HG03521 (cell line): ENCODE results near the gene ATAD2B.
"Not testable (repeated sequence)": the region's sequence is repeated elsewhere in the genome, so short reads cannot be mapped to it uniquely, and the experiment has no call there.

Experiments
- ATAC-seq: cut with Tn5 transposase; IDR thresholded peaks from one replicate; pipeline ENCODE4 v1.9.1; 2021; ENCODE audit warnings: mild to moderate bottlenecking, moderate library complexity; ENCODE audit not compliant: unreplicated experiment

Gene ATAD2B

DNA sequence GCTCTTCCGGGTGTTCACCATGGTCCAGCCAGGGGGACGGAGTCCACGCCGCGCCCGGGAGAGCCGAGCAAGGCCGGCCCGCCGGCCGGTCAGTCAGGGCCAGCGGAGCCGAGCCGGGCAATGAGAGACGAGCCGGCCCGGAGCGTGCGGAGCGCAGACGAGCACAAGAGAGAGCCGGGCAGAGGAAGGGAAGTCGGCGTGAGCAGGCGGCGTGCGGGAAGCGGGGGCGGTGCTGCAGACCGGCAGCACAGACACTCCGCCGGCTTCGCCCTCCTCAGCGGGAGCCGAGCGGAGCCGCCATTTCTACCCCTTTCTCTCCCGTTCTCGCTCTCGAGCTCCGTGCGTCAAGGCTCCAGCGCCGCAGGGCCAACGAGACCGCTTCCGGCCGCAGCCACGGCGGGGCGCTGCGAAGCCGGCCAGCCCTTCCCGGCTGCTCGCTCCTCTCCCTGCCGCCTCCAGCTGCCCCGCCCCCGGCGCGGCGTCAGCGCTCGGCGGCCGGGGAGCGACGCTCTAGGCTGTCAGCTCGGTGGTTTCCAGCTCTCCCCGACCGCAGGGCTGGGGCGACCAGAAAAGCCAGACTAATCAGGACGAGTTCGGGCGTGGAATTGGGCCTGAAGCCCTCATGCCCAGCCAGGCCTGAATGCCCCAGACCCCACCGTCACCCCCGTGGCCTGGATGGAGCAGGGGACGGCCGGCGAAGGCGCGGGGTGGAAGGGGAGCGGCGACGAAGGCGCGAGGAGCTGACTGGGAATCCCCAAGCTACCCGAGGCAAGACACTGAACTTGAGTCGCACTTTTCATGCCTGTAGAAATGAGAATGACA is at the start of gene ATAD2B:
Gene ATAD2B (minus strand): TSS at position 374 of the 822 bp plus-strand sequence. CDS start 353 bp downstream, at position 21.
- ATAC-seq: peak; percentile 81

DNA sequence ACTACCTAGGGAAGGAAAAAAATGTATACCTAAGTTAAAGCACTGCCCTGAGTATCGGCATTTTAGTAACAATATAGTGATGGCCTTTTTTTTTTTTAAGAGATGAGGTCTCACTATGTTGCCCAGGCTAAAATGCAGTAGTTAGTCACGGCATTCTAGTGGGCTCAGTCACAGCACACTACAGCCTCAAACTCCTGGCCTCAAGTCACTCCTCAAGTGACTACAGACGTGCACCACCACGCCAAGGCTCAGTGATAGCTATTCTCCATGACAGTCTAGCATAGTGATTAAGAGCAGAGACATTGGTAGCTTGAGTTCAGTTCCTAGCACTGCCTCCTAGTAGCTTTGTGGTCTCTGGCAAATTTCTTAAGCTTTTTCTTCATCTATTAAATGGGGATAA is 40.9 kb upstream of the ATAD2B start:
- ATAC-seq: no peak

DNA sequence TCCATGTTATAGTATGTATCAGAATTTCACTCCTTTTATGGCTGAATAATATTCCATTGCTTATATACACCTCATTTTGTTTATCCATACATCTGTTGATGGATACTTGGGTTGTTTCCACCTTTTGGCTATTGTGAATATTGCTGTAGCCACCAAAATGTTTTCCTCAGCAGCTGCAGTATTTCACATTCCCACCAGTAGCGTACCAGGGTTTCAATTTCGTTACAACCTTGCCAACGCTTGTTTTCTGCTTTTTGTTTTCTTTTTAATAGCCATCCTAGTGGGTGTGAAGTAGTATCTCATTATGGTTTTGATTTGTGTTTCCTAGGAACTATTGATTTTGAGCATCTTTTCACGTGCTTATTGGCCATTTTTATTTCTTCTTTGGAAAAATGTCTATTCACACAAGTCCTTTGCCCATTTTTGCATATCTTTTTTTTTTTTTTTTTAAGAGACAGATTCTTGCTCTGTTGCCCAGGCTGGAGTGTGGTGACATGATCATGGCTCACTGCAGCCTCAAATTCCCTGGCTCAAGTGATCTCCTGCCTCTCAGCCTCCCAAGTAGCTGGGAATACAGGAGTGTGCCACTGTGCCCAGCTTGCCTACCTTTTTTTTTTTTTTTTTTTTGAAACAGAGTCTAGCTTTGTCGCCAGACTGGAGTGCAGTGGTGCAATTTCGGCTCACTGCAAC is 27.5 kb upstream of the ATAD2B start:
- ATAC-seq: no peak

DNA sequence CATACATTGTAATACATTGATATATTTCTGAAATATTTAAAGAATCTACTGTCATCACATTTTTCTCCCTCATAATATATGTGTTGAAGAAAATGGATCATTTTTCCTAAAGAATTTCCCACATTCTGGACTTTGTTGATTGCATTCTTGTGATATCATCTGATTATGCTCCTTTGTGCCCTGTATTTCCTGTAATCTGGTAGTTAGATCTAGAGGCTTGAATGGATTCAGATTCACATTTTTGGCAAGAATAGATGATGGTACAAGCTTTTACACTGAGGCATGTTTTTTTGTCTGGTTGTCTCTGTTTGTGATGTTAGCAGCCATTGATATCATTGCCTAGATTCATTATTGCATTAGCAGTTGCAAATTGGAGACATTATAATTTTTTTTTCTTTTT is 26.7 kb upstream of the ATAD2B start:
- no peak for ATAC-seq

DNA sequence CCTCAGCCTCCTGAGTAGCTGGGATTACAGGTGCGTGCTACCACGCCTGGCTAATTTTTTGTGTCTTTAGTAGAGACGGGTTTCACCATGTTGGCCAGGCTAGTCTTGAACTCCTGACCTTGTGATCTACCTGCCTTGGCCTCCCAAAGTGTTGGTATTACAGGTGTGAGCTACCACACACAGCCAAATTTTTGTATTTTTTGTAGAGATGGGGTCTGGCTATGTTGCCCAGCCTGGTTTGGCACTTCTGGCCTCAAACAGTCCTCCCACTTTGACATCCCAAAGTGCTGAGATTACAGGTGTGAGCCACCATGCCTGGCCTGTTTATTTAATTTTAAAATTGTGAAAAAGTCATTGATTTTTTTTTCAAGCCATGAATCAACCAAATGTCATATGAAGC is 25.6 kb upstream of the ATAD2B start:
- not testable (repeated sequence) for ATAC-seq

DNA sequence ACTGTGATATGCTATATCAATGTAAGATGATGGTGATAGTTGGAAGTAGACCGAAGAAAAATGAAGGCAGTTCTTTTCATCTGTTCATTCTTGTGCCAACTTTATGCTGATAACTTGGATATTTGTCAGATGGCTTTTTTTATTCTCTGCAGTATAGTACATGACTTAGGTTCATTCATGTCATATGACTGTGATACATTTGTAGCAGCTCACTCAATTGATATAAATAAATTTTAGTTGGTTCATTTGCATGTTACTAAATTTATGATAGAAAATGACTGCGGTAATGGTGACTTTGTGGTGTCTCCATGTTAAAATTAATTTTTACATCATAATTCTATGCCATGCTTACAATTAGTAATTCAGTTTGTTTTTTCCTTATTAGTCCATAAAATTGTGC is 20.4 kb upstream of the ATAD2B start:
- ATAC-seq: no peak

DNA sequence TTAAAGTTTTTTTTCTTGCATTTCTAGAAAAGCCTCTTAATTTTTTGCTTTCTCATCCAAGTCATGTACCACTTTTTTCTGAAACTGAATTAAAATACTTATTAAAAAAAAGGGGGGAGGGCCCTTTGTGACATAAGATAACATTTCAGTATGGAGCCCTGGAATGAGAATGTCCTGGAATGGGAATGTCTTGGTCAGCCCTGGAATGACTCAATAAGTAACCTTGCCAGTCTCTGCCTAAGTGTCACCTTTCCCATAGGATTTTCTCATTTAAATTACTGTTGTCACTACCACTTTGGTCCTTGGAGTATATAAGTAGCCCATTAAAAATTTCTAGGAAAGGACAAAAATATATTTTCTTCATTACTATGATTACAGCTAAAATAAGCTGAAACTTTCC is 18.1 kb upstream of the ATAD2B start:
- ATAC-seq: no peak

DNA sequence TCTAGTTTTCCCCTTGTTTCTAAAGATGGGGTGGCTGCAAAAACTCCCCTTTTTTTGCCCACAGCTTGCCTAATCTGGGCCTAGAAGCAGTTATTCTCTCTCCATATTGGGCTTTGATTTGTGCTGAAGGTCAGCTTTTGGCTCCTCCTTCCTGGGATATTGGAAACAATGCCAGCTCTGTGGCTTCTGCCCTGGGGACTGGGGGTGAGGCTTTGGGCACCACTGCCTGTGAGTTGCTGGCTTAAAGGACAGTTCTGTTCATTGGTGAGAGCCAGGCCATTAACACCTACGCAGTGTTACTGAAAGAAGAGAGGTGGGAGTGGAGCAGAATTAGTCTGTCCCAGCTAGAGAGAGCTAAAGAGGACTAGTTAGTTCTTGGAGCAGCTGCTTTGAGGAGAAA is 17.6 kb upstream of the ATAD2B start:
- ATAC-seq: no peak

DNA sequence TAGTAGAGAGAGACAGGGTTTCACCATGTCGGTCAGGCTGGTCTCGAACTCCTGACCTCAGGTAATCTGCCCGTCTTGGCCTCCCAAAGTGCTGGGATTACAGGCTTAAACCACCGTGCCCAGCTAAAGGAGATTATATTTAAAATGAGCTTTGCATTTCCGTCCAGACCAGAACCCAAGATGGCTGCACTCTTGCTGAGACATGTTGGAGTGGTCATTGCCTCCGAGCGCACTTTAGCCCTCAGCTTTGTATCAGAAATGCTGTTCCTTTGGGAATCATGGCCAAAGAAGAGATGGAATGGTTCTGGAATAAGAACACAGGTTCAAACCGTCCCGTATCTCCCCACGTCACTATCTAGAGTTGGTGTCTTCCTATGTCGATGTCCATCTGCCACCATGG is 16.7 kb upstream of the ATAD2B start:
- no peak for ATAC-seq

DNA sequence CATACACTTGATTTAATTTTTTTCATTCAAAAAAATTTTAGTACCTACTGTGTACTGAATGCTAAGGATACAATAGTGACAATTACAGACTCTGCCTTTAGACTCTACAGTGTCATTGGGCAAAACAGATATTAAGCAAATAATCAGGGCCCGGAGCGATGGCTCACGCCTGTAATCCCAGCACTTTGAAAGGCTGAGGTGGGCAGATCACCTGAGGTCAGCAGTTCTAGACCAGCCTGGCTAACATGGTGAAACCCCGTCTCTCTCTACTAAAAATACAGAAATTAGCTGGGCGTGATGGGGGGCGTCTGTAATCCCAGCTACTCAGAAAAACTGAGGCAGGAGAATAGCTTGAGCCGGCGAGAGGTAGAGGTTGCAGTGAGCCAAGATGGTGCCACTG is 14.7 kb upstream of the ATAD2B start:
- ATAC-seq: no peak

DNA sequence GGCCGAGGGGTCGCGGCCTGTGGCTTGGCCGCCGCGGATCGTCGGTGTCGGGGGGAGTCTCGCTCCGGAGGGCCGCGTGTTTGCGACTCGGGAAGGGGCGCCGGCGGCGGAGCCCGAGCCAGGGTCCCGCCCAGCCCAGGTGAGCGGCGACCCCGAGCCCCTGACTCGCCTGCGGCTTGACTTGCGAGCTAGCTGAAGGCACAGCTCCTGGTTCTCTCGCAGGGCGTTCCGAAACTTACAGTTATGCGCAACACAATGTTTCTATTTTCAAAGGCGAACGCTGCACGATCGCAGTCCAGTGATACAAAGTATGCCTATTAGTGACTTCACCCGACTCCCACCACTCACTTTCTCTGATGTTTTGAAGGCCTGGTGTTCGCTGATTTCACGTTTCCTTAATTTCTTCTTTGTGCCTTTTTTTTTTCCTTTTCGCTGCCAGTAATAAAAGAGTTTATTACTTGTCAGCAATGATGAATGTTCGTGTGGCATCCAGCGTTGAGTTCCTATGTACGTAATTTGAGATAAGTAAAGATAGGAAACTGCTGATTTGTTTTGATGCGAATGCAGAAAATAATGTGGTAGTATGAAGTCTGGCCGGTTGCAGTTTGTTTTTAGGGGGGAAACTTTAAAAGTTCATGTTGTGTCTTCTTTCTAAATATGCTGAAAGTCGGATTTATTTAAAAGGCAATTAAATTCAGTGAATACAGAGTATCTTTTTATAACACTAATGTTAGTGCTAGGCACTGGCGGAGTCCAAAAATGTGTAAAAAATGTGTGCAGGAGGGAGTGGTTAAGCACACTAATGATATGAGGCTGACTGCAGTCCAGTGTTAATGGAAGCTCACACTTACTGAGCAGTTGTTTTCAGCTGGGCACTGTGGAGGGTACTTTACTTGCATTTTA is 14.0 kb upstream of the ATAD2B start:
- peak; percentile 50 for ATAC-seq

DNA sequence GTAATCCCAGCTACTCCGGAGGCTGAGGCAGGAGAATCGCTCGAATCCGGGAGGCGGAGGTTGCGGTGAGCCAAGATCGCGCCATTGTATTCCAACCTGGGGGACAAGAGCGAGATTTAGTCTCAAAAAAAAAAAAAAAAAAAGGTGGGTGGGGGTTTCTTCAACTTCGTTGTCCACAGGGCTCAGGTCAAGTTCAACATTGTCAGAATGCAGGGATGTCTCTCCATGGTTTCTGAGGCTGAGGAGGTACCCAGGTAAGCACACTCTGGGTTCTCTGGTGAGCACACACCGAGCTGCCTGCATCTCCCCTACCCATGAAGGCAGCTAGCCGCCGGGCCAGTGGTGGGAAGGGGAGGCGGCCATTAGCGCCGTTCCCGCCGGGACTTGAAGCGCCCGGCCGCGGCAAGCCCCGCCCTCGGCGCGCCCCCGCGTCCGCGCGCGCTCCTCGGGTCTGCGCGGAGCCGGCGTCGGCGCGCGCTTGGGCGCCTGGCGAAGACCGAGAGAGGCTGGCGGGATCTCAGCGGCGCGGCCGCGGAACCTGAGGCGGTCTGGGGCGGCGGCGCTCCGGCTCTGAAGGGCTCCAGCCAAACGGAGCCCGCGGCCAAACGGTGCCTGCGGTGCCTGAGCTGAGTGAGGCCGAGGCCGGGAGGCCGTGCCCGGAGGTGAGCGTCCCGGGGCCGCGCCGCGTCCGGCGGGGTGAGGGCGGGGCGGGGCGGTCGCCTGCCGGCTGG is 13.2 kb upstream of the ATAD2B start, which contains the start of gene UBXN2A:
Gene UBXN2A (plus strand): TSS at position 477 of the 731 bp plus-strand sequence. CDS start 17,852 bp downstream, outside the sequence.
- ATAC-seq: peak; percentile 76

DNA sequence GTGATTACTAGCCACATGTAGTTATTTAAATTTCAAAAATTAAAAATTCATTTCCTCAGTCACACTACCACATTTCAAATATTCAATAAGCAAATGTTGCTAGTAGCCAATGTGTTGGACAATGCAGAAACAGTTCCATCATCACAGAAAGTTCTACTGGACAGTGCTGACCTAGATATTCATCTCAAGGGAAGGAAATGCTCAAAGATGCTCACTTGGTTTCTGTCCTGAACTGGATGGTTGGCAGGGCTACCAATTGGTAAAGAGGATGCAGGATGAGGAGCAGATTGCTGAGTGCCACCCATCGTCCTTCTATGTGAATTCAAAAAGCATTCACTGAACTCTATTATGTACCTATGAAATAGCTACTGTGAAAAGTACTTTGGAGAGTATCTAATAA is 7.3 kb upstream of the ATAD2B start:
- ATAC-seq: no peak

DNA sequence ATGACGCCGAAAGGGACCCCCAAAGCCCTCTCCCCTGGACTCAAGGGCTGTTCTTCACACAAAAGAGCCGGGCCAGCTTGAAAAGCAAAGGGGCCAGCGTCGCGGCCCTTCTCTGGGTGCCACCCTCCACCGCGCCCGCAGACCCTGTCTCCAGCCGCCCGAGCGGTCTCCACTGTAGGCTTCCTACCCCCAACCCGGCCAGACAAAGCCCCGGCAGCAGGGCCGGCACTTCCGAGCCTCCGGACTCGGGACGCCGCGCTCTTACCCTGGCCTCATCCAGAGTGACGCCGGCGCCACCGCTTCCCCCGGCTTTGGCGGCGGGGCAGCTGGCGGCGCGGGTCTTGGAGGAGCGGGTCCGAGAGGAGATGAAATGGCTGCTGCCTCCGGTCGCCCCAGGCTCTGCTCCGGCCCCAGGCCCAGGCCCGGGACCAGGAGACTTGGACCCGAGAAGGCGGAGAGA is 603 bp downstream of the ATAD2B start:
- peak; percentile 14 for ATAC-seq

DNA sequence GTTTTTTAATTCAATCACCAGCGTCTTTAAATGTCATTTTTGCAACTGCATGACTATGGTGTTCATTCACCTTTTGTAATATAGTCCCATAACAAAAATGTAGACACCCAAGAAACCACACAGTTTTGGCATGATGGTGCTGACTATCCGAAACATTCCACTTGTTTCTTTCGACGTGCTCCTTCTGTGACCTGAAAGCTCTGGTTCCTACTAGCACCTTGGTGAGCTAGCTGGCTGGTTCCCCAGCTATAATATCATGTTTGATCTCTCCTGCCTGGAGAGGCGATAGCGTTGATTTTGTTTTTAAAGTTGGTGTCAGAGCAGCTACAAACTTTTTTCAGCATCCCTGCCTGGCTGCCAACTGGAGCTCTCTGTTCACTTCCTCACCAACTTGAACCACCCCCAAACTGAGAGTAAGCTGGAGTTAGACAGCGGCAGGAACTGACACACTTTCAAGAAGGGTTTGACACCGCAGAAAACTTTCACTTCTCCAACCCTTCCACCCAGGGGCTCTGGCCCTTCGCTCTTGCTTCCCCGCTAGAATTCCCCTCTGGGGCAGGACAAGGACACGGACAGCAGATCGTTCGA is 1.1 kb downstream of the ATAD2B start:
- ATAC-seq: peak; percentile 38

DNA sequence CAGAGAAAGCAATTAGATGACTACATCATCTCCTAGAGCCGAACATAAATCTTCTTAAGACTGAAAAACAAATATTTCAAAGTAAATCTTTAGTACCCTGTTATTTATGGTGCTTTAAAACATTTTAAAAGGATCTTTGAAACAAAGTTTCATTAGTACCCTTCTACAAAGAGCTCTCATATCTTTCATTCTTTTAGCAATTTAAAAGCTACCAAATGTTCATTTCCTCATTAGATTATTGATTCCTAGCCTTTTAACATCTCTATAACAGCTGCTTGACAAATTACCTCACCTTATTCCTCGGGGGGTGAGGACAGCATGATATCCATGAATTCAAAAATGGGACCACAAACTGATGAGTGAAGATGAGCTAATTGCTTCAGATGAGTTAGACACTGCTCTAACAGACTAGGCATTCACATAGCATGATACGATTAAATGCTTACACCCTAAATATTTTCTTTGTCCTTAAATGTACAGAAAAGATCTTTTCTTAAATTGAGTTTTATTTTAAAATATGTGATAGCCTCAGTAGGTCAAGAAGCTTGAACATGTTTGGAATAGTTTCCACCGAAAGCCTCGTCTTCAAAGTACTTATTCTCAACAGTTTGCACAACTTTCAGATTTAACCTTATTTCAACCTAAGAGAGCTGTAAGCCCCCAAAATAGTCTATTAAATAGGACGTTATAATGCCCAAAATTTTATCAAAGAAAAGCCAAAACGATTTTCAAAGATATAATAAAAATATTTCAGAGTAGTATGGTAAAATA is 2.1 kb downstream of the ATAD2B start:
- ATAC-seq: no peak

DNA sequence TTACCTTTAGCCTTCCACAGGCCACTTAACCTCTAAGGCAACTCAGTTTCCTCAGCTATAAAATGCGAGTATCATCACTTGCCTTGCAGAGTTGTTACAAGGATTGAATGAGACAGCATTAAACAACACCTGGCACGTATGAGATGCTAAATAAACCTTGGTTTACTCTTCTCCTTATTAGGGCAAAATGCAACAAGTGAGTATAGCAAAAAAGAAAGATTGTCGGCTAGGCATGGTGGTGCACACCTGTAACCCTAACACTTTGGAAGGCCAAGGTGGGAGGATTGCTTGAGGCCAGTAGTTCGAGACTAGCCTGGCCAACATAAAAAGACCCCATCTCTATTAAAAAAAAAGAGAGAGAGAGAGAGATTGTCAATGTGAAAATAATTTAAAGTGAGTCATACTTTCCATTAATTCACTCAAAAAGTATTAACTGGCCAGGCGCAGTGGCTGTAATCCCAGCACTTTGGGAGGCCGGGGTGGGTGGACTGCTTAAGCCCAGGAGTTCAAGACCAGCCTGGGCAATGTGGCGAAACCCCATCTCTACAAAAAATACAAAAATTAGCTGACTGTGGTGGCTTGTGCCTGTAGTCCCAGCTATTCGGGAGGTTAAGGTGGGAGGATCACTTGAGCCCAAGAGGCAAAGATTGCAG is 8.0 kb downstream of the ATAD2B start:
- no peak for ATAC-seq

DNA sequence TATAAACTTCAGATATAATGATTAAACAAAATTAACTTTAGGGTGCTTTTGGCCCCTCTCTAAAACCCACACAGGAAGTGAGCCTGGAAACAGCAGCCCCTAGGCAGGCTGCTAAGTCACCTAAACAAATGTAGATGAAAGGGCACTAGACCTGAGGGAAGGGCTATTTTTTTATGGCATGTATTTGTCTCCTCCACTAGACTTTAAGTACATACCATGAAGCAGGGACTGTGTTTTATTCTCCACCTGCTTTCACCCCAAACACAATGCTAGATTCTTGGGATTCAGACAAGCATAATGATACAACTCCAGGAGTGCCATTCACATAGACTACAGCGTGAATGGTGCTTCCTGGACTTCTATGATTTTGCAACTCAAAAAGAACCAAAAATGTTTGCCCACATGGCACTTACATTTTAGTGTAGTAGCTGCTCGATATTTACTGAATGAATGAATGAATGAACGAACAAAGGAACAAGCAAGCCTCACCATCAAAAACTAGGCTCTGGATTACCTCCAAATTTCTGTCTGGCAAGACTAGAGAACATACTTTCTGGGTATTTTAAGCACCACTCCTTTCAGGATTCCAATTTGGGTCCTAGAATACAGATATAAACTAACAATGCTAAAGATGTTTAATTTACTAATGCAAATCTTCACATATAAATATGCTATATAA is 10.1 kb downstream of the ATAD2B start:
- no peak for ATAC-seq
